WTC11 (cell line): ENCODE results near the gene MYPN. TPM values are rescaled to one million over a fixed set of nuclear protein-coding genes. Genes with fewer than 3 reads are reported as not detected.

Source experiments
- ATAC-seq: fragments of 200-7000 bp; cut with Tn5 transposase; 2 replicates; pipeline ENCODE4 v1.10.0; 2021; ENCODE audit warnings: mild to moderate bottlenecking, moderate library complexity
- CTCF ChIA-PET: fragments of 300-600 bp; sonication (Branson Sonifier 250); formaldehyde crosslinking; loops from one replicate; lab custom pipeline; 2021; ENCODE audit warnings: antibody characterized with exemption; lab: Charles Lee
- POLR2A ChIA-PET: fragments of 350-600 bp; sonication (Branson Sonifier 250); formaldehyde crosslinking; loops from one replicate; lab custom pipeline; 2021; ENCODE audit warnings: antibody characterized with exemption; lab: Charles Lee
- DNase-seq: peaks from one replicate; pipeline ENCODE4 v3.0.0; 2021; ENCODE audit warnings: low spot score
- H3K27ac Mint-ChIP-seq: 2 replicates; pipeline ENCODE4 v1.8.0; 2021; ENCODE audit warnings: mixed read lengths
- H3K27me3 Mint-ChIP-seq: 2 replicates; pipeline ENCODE4 v1.8.0; 2021; ENCODE audit warnings: low read depth, mild to moderate bottlenecking, moderate library complexity, mixed read lengths
- H3K36me3 Mint-ChIP-seq: 2 replicates; pipeline ENCODE4 v1.8.0; 2021; ENCODE audit warnings: mixed read lengths
- H3K4me1 Mint-ChIP-seq: 2 replicates; pipeline ENCODE4 v1.8.0; 2022; ENCODE audit warnings: mixed read lengths
- H3K4me3 Mint-ChIP-seq: 2 replicates; pipeline ENCODE4 v1.8.0; 2021; ENCODE audit warnings: mild to moderate bottlenecking, moderate library complexity, mixed read lengths
- H3K9me3 Mint-ChIP-seq: 2 replicates; pipeline ENCODE4 v1.8.0; 2021; ENCODE audit warnings: mixed read lengths
- ATF1 ChIP-seq: sonication (generic); formaldehyde crosslinking; IDR thresholded peaks from 2 replicates; pipeline ENCODE4 v1.8.1; 2023; ENCODE audit warnings: mild to moderate bottlenecking, moderate library complexity, missing genetic modification reagents
- ATF6 ChIP-seq: sonication (generic); formaldehyde crosslinking; IDR thresholded peaks from 2 replicates; pipeline ENCODE4 v1.8.1; 2023; ENCODE audit warnings: mild to moderate bottlenecking, missing genetic modification reagents
- CBFB ChIP-seq: sonication (generic); formaldehyde crosslinking; IDR thresholded peaks from 2 replicates; pipeline ENCODE4 v1.8.1; 2022; ENCODE audit warnings: mild to moderate bottlenecking, low read depth, missing genetic modification reagents
- FOXJ3 ChIP-seq: sonication (generic); formaldehyde crosslinking; IDR thresholded peaks from 2 replicates; pipeline ENCODE4 v1.9.0; 2021; ENCODE audit warnings: missing genetic modification reagents, mild to moderate bottlenecking, borderline replicate concordance
- NFYB ChIP-seq: sonication (generic); formaldehyde crosslinking; conservative IDR thresholded peaks from 2 replicates; pipeline ENCODE4 v1.8.0; 2022; ENCODE audit warnings: low read depth, missing genetic modification reagents
- NR3C1 ChIP-seq: sonication (generic); formaldehyde crosslinking; conservative IDR thresholded peaks from 2 replicates; pipeline ENCODE4 v1.8.1; 2023; ENCODE audit warnings: low read depth, mild to moderate bottlenecking, missing genetic modification reagents
- OVOL2 ChIP-seq: fragments of 250-450 bp; sonication (Bioruptor Pico); IDR thresholded peaks from 2 replicates; pipeline ENCODE4 v1.9.0; 2021; ENCODE audit warnings: mild to moderate bottlenecking, borderline replicate concordance
- RORB ChIP-seq: fragments of 250-450 bp; sonication (Bioruptor Pico); IDR thresholded peaks from 2 replicates; pipeline ENCODE4 v1.9.0; 2021; ENCODE audit warnings: mild to moderate bottlenecking
- SOX15 ChIP-seq: fragments of 250-450 bp; sonication (Bioruptor Pico); IDR thresholded peaks from 2 replicates; pipeline ENCODE4 v1.9.0; 2021; ENCODE audit warnings: mild to moderate bottlenecking
- SP1 ChIP-seq: sonication (generic); formaldehyde crosslinking; conservative IDR thresholded peaks from 2 replicates; pipeline ENCODE4 v1.8.1; 2022; ENCODE audit warnings: missing genetic modification reagents
- TEAD1 ChIP-seq: sonication (generic); formaldehyde crosslinking; IDR thresholded peaks from 2 replicates; pipeline ENCODE4 v1.8.0; 2022; ENCODE audit warnings: mild to moderate bottlenecking, missing genetic modification reagents
- ZBTB43 ChIP-seq: sonication (generic); formaldehyde crosslinking; IDR thresholded peaks from 2 replicates; pipeline ENCODE4 v1.8.1; 2023; ENCODE audit warnings: mild to moderate bottlenecking, missing genetic modification reagents
- ZNF396 ChIP-seq: fragments of 250-450 bp; sonication (Bioruptor Pico); IDR thresholded peaks from 2 replicates; pipeline ENCODE4 v1.8.0; 2021; ENCODE audit warnings: mild to moderate bottlenecking, moderate library complexity, borderline replicate concordance
- ZNF671 ChIP-seq: fragments of 250-450 bp; sonication (Bioruptor Pico); IDR thresholded peaks from 2 replicates; pipeline ENCODE4 v1.8.0; 2021; ENCODE audit warnings: mild to moderate bottlenecking
- total RNA-seq: library from RNA; stranded (reverse); gene quantifications from 3 replicates; pipeline ENCODE4 v1.2.3, GENCODE V29; 2021
- TF ChIP-seq, protein P1 (sequence below): fragments of 250-450 bp; sonication (Bioruptor Pico); IDR thresholded peaks from 2 replicates; pipeline ENCODE4 v1.9.0; 2021; ENCODE audit warnings: mild to moderate bottlenecking, borderline replicate concordance
- TF ChIP-seq, protein P2 (sequence below): sonication (generic); formaldehyde crosslinking; IDR thresholded peaks from 2 replicates; pipeline ENCODE4 v1.8.0; 2023; ENCODE audit warnings: missing genetic modification reagents, mild to moderate bottlenecking, borderline replicate concordance
- TF ChIP-seq, protein P3 (sequence below): fragments of 250-450 bp; sonication (Bioruptor Pico); IDR thresholded peaks from 2 replicates; pipeline ENCODE4 v2.1.2; 2022; ENCODE audit warnings: mild to moderate bottlenecking, moderate library complexity
- TF ChIP-seq, protein P4 (sequence below): sonication (generic); formaldehyde crosslinking; IDR thresholded peaks from 2 replicates; pipeline ENCODE4 v1.8.1; 2022; ENCODE audit warnings: mild to moderate bottlenecking, missing genetic modification reagents, moderate library complexity, borderline replicate concordance
- TF ChIP-seq, protein P5 (sequence below): sonication (generic); formaldehyde crosslinking; IDR thresholded peaks from 2 replicates; pipeline ENCODE4 v1.8.1; 2022; ENCODE audit warnings: low read depth, missing genetic modification reagents, borderline replicate concordance

MYPN gene
- total RNA-seq, 1 experiment from 2014 or later = not detected

DNA sequence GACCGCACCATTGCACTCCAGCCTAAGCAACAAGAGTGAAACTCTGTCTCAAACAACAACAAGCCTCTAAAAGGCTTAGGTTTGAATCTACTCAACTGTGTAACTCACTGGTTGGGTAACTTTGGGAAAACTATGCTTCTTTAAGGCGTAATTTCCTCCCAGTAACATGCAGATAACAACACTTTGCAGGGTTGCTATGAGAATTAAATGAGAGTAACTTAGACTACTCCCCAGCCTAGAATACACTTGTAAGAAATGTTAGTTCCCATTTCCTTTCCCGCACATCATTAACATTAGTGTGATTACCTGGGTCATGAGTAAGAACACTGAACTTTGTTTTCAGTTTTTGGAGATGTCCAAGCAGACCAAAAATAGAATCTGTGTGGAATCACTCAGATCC lies 5.4 kb upstream of the MYPN start:
- ChIA-PET POLR2A (no interaction called here), CTCF (no interaction called here)
- TF ChIP-seq SP1 (CRISPR knock-in tag) = no peak
- no peak for TF ChIP-seq SOX15 (CRISPR knock-in tag)
- TF ChIP-seq, protein P1, sequence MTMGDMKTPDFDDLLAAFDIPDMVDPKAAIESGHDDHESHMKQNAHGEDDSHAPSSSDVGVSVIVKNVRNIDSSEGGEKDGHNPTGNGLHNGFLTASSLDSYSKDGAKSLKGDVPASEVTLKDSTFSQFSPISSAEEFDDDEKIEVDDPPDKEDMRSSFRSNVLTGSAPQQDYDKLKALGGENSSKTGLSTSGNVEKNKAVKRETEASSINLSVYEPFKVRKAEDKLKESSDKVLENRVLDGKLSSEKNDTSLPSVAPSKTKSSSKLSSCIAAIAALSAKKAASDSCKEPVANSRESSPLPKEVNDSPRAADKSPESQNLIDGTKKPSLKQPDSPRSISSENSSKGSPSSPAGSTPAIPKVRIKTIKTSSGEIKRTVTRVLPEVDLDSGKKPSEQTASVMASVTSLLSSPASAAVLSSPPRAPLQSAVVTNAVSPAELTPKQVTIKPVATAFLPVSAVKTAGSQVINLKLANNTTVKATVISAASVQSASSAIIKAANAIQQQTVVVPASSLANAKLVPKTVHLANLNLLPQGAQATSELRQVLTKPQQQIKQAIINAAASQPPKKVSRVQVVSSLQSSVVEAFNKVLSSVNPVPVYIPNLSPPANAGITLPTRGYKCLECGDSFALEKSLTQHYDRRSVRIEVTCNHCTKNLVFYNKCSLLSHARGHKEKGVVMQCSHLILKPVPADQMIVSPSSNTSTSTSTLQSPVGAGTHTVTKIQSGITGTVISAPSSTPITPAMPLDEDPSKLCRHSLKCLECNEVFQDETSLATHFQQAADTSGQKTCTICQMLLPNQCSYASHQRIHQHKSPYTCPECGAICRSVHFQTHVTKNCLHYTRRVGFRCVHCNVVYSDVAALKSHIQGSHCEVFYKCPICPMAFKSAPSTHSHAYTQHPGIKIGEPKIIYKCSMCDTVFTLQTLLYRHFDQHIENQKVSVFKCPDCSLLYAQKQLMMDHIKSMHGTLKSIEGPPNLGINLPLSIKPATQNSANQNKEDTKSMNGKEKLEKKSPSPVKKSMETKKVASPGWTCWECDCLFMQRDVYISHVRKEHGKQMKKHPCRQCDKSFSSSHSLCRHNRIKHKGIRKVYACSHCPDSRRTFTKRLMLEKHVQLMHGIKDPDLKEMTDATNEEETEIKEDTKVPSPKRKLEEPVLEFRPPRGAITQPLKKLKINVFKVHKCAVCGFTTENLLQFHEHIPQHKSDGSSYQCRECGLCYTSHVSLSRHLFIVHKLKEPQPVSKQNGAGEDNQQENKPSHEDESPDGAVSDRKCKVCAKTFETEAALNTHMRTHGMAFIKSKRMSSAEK (CRISPR knock-in tag) = no peak
- TF ChIP-seq FOXJ3 (CRISPR knock-in tag) = no peak
- TF ChIP-seq, protein P2, sequence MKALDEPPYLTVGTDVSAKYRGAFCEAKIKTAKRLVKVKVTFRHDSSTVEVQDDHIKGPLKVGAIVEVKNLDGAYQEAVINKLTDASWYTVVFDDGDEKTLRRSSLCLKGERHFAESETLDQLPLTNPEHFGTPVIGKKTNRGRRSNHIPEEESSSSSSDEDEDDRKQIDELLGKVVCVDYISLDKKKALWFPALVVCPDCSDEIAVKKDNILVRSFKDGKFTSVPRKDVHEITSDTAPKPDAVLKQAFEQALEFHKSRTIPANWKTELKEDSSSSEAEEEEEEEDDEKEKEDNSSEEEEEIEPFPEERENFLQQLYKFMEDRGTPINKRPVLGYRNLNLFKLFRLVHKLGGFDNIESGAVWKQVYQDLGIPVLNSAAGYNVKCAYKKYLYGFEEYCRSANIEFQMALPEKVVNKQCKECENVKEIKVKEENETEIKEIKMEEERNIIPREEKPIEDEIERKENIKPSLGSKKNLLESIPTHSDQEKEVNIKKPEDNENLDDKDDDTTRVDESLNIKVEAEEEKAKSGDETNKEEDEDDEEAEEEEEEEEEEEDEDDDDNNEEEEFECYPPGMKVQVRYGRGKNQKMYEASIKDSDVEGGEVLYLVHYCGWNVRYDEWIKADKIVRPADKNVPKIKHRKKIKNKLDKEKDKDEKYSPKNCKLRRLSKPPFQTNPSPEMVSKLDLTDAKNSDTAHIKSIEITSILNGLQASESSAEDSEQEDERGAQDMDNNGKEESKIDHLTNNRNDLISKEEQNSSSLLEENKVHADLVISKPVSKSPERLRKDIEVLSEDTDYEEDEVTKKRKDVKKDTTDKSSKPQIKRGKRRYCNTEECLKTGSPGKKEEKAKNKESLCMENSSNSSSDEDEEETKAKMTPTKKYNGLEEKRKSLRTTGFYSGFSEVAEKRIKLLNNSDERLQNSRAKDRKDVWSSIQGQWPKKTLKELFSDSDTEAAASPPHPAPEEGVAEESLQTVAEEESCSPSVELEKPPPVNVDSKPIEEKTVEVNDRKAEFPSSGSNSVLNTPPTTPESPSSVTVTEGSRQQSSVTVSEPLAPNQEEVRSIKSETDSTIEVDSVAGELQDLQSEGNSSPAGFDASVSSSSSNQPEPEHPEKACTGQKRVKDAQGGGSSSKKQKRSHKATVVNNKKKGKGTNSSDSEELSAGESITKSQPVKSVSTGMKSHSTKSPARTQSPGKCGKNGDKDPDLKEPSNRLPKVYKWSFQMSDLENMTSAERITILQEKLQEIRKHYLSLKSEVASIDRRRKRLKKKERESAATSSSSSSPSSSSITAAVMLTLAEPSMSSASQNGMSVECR (CRISPR knock-in tag) = no peak
- DNase-seq (no peak), ATAC-seq (no peak)
- no peak overlapping the region for H3K27ac Mint-ChIP-seq
- no peak overlapping the region for H3K4me3 Mint-ChIP-seq
- no peaks in the 10 kb centered on the region for H3K36me3 Mint-ChIP-seq
- H3K4me1 Mint-ChIP-seq = no peaks in the 10 kb centered on the region
- H3K9me3 Mint-ChIP-seq = no peaks in the 10 kb centered on the region
- H3K27me3 Mint-ChIP-seq = no peaks in the 10 kb centered on the region

GRCh38 chr10:68105820-68106219 lies 3.5 kb upstream of the MYPN start:
- ATAC-seq = no peak
- no peaks in the 10 kb centered on the region for H3K27me3 Mint-ChIP-seq
- no peaks in the 10 kb centered on the region for H3K36me3 Mint-ChIP-seq
- DNase-seq = no peak
- ChIA-PET CTCF (no interaction called here), POLR2A (no interaction called here)
- no peak overlapping the region for H3K4me3 Mint-ChIP-seq
- no peak overlapping the region for H3K27ac Mint-ChIP-seq
- no peaks in the 10 kb centered on the region for H3K4me1 Mint-ChIP-seq
- no peaks in the 10 kb centered on the region for H3K9me3 Mint-ChIP-seq
- TF ChIP-seq ATF1 (CRISPR knock-in tag) = no peak
- TF ChIP-seq, protein P3, sequence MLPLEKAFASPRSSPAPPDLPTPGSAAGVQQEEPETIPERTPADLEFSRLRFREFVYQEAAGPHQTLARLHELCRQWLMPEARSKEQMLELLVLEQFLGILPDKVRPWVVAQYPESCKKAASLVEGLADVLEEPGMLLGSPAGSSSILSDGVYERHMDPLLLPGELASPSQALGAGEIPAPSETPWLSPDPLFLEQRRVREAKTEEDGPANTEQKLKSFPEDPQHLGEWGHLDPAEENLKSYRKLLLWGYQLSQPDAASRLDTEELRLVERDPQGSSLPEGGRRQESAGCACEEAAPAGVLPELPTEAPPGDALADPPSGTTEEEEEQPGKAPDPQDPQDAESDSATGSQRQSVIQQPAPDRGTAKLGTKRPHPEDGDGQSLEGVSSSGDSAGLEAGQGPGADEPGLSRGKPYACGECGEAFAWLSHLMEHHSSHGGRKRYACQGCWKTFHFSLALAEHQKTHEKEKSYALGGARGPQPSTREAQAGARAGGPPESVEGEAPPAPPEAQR (CRISPR knock-in tag) = no peak
- TF ChIP-seq RORB (CRISPR knock-in tag) = no peak
- no peak for TF ChIP-seq NFYB (CRISPR knock-in tag)
- TF ChIP-seq, protein P4, sequence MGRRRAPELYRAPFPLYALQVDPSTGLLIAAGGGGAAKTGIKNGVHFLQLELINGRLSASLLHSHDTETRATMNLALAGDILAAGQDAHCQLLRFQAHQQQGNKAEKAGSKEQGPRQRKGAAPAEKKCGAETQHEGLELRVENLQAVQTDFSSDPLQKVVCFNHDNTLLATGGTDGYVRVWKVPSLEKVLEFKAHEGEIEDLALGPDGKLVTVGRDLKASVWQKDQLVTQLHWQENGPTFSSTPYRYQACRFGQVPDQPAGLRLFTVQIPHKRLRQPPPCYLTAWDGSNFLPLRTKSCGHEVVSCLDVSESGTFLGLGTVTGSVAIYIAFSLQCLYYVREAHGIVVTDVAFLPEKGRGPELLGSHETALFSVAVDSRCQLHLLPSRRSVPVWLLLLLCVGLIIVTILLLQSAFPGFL (CRISPR knock-in tag) = no peak
- TF ChIP-seq OVOL2 (CRISPR knock-in tag) = no peak
- TF ChIP-seq NR3C1 (CRISPR knock-in tag) = no peak
- TF ChIP-seq ZBTB43 = no peak
- TF ChIP-seq TEAD1 (CRISPR knock-in tag) = no peak
- TF ChIP-seq ATF6 (CRISPR knock-in tag) = no peak
- no peak for TF ChIP-seq ZNF396
- TF ChIP-seq ZNF671 = no peak
- no peak for TF ChIP-seq CBFB (CRISPR knock-in tag)
- TF ChIP-seq, protein P5, sequence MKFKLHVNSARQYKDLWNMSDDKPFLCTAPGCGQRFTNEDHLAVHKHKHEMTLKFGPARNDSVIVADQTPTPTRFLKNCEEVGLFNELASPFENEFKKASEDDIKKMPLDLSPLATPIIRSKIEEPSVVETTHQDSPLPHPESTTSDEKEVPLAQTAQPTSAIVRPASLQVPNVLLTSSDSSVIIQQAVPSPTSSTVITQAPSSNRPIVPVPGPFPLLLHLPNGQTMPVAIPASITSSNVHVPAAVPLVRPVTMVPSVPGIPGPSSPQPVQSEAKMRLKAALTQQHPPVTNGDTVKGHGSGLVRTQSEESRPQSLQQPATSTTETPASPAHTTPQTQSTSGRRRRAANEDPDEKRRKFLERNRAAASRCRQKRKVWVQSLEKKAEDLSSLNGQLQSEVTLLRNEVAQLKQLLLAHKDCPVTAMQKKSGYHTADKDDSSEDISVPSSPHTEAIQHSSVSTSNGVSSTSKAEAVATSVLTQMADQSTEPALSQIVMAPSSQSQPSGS (CRISPR knock-in tag) = no peak
